ENCODE measurements around the gene C3.
"Not testable (repeated sequence)": the region's sequence is repeated elsewhere in the genome, so short reads cannot be mapped to it uniquely, and the experiment has no call there.

Gene C3

GRCh38 chr19:6663236-6664201, 56.9 kb downstream of the C3 start:
- DNase-seq (ENCODE audit: low read depth), result no peak
- H3K4me3 ChIP-seq (ENCODE audit: low read depth, low read length), result no peak overlapping the region
- TF ChIP-seq CTCF (conservative IDR thresholded peaks at IDR 0.05; ENCODE audit: low read depth, low read length), result no peak

- no peak for TF ChIP-seq CTCF (conservative IDR thresholded peaks at IDR 0.05; ENCODE audit: low read depth, low read length)
- DNase-seq (ENCODE audit: low read depth), result no peak
- no peak overlapping the region for H3K4me3 ChIP-seq (ENCODE audit: low read depth, low read length)
Measured at GRCh38 chr19:6662702-6663101, 57.7 kb downstream of the C3 start.

- not testable (repeated sequence) for DNase-seq (ENCODE audit: low read depth); H3K4me3 ChIP-seq (ENCODE audit: low read depth, low read length)
Measured at GRCh38 chr19:6661509-6662244, 58.8 kb downstream of the C3 start.

- no peak for TF ChIP-seq CTCF (conservative IDR thresholded peaks at IDR 0.05; ENCODE audit: low read depth, low read length)
- H3K4me3 ChIP-seq (ENCODE audit: low read depth, low read length), result no peak overlapping the region
- no peak for DNase-seq (ENCODE audit: low read depth)
Measured at GRCh38 chr19:6660930-6661329, 59.5 kb downstream of the C3 start.

GRCh38 chr19:6656390-6656789, 64.1 kb downstream of the C3 start:
- not testable (repeated sequence) for H3K4me3 ChIP-seq (ENCODE audit: low read depth, low read length); DNase-seq (ENCODE audit: low read depth)

GRCh38 chr19:6654347-6655310, 65.8 kb downstream of the C3 start:
- DNase-seq (ENCODE audit: low read depth), result no peak
- H3K4me3 ChIP-seq (ENCODE audit: low read depth, low read length), result no peak overlapping the region

GRCh38 chr19:6652805-6653094, 67.7 kb downstream of the C3 start:
- no peak for TF ChIP-seq CTCF (conservative IDR thresholded peaks at IDR 0.05; ENCODE audit: low read depth, low read length)
- H3K4me3 ChIP-seq (ENCODE audit: low read depth, low read length), result no peak overlapping the region
- no peak for DNase-seq (ENCODE audit: low read depth)

More at GRCh38 chr19:6654347-6655310, 65.8 kb downstream of the C3 start:
- TF ChIP-seq CTCF (conservative IDR thresholded peaks at IDR 0.05; ENCODE audit: low read depth, low read length), result no peak

All from choroid plexus epithelial cell (primary cell).